Endodermal cell (in vitro differentiated cells): ENCODE results near the gene NETO1. TPM values are rescaled to one million over a fixed set of nuclear protein-coding genes. Genes with fewer than 3 reads are reported as not detected.

Experiments
- DNase-seq: peaks from one replicate; pipeline ENCODE4 v3.0.0-alpha.2; 2017
- H3K27ac ChIP-seq: 2 replicates; pipeline ENCODE4 v1.5.1; 2013; ENCODE audit warnings: mild to moderate bottlenecking, low read depth, low read length, moderate library complexity
- H3K27me3 ChIP-seq: 2 replicates; pipeline ENCODE4 v1.6.1; 2013; ENCODE audit warnings: mild to moderate bottlenecking, low read length, moderate library complexity; ENCODE audit not compliant: insufficient read depth, control insufficient read depth, poor library complexity, severe bottlenecking
- H3K36me3 ChIP-seq: 2 replicates; pipeline ENCODE4 v1.7.0; 2013; ENCODE audit warnings: mild to moderate bottlenecking, low read length, moderate library complexity; ENCODE audit not compliant: control insufficient read depth, insufficient read depth
- H3K4me1 ChIP-seq: one replicate; pipeline ENCODE4 v1.7.0; 2013; ENCODE audit warnings: low read length; ENCODE audit not compliant: control insufficient read depth, insufficient read depth
- H3K4me3 ChIP-seq: 2 replicates; pipeline ENCODE4 v1.5.1; 2013; ENCODE audit warnings: mild to moderate bottlenecking, low read length, moderate library complexity
- H3K9ac ChIP-seq: 2 replicates; pipeline ENCODE4 v1.6.1; 2013; ENCODE audit warnings: mild to moderate bottlenecking, low read length, moderate library complexity; ENCODE audit not compliant: poor library complexity, severe bottlenecking; ENCODE audit errors: extremely low read depth
- H3K9me3 ChIP-seq: 2 replicates; pipeline ENCODE4 v1.6.1; 2013; ENCODE audit warnings: mild to moderate bottlenecking, low read length, moderate library complexity; ENCODE audit not compliant: control insufficient read depth
- H3K27ac Mint-ChIP-seq: 2 replicates; pipeline ENCODE4 v1.8.0; 2020; ENCODE audit warnings: mixed read lengths
- H3K27me3 Mint-ChIP-seq: 2 replicates; pipeline ENCODE4 v1.8.0; 2021; ENCODE audit warnings: mild to moderate bottlenecking, mixed read lengths; ENCODE audit not compliant: insufficient read depth
- H3K36me3 Mint-ChIP-seq: 2 replicates; pipeline ENCODE4 v1.8.0; 2020; ENCODE audit warnings: low read depth, mixed read lengths
- H3K4me1 Mint-ChIP-seq: 2 replicates; pipeline ENCODE4 v1.8.0; 2020; ENCODE audit warnings: mixed read lengths
- H3K4me3 Mint-ChIP-seq: 2 replicates; pipeline ENCODE4 v1.8.0; 2020; ENCODE audit warnings: mild to moderate bottlenecking, moderate library complexity, mixed read lengths
- H3K9me3 Mint-ChIP-seq: 2 replicates; pipeline ENCODE4 v1.8.0; 2020; ENCODE audit warnings: mild to moderate bottlenecking, mixed read lengths
- WGBS, 2 experiments: methylation state at CpG; one replicate each; pipeline versions ENCODE4 v1.1.5 to v1.1.7; 2013; ENCODE audit warnings: missing lambda C conversion rate in 2 of 2, mixed read lengths in 1 of 2; ENCODE audit not compliant: insufficient coverage in 1 of 2, insufficient read length in 1 of 2; 5-methylcytosine and 5-hydroxymethylcytosine counted together
- total RNA-seq, 2 donors: library from RNA; stranded (reverse); fragmentation: NEBNext Ultra II Directional in 1 of 2; extraction: Animal tissue kit (Norgen Biotek cat#: 25700) in 1 of 2; gene quantifications; 2 replicates in 1 of 2; 3 replicates in 1 of 2; pipeline ENCODE4 v1.2.1, GENCODE V29; 2021
- TF ChIP-seq, protein P1 (sequence below): fragments of 200-600 bp; sonication (generic); conservative IDR thresholded peaks from 2 replicates; pipeline ENCODE4 v1.5.0; 2021; ENCODE audit warnings: antibody characterized with exemption, mild to moderate bottlenecking

The NETO1 gene
- total RNA-seq, 2 donors from 2014 or later = 4.2 to 6.5 TPM

DNA sequence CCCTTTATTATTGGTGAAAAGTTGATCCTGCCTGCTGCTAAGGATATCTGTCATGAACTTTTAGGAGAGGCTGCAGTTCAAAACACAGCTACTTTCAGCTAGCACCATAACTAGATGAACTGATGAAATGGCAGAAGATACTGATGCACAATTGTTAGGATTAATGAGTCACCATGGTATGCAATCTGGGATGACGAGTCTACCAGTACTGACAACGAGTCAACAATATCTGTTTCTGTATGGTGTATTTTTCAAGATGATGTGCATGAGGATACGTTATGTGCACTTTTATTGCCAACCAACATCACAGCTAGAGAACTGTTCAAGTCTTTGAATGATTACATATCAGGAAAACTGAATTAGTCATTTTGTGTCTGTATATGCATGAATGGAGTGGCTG is 68.7 kb downstream of the NETO1 start:
- Mint-ChIP-seq H3K36me3 (no peaks in the 10 kb centered on the region), H3K27ac (no peak overlapping the region), H3K4me1 (peaks cover 4% of the 10 kb centered on the region), H3K4me3 (no peak overlapping the region), H3K27me3 (no peaks in the 10 kb centered on the region), H3K9me3 (peaks cover 3% of the 10 kb centered on the region)
- Histone ChIP-seq H3K36me3 (no peaks in the 10 kb centered on the region), H3K27me3 (no peaks in the 10 kb centered on the region), H3K27ac (no peak overlapping the region), H3K4me3 (no peak overlapping the region), H3K9ac (no peak overlapping the region), H3K4me1 (no peaks in the 10 kb centered on the region), H3K9me3 (no peaks in the 10 kb centered on the region)
- DNase-seq = no peak
- WGBS, 2 experiments = 84 to 95% methylated on average over 3 of the region's 3 CpGs
- TF ChIP-seq, protein P1, sequence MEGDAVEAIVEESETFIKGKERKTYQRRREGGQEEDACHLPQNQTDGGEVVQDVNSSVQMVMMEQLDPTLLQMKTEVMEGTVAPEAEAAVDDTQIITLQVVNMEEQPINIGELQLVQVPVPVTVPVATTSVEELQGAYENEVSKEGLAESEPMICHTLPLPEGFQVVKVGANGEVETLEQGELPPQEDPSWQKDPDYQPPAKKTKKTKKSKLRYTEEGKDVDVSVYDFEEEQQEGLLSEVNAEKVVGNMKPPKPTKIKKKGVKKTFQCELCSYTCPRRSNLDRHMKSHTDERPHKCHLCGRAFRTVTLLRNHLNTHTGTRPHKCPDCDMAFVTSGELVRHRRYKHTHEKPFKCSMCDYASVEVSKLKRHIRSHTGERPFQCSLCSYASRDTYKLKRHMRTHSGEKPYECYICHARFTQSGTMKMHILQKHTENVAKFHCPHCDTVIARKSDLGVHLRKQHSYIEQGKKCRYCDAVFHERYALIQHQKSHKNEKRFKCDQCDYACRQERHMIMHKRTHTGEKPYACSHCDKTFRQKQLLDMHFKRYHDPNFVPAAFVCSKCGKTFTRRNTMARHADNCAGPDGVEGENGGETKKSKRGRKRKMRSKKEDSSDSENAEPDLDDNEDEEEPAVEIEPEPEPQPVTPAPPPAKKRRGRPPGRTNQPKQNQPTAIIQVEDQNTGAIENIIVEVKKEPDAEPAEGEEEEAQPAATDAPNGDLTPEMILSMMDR = no peak

- H3K4me1 Mint-ChIP-seq = no peaks in the 10 kb centered on the region
- 90 to 96% methylated on average over 6 to 9 of the region's 9 CpGs for WGBS, 2 experiments
- H3K36me3 Mint-ChIP-seq = no peaks in the 10 kb centered on the region
These were observed 84.3 kb downstream of the NETO1 start for GRCh38 chr18:72783530-72783929.

GRCh38 chr18:72774914-72775313 is 92.9 kb downstream of the NETO1 start:
- H3K27ac ChIP-seq = no peak overlapping the region
- H3K9me3 ChIP-seq = no peaks in the 10 kb centered on the region
- H3K36me3 ChIP-seq = no peaks in the 10 kb centered on the region
- H3K4me1 ChIP-seq = no peaks in the 10 kb centered on the region
- no peak overlapping the region for H3K4me3 ChIP-seq
- WGBS, 2 experiments = 100% methylated on average over 2 of the region's 2 CpGs; no CpG with 5 or more reads in 1 of the 2 experiments
- no peak overlapping the region for H3K4me3 Mint-ChIP-seq
- H3K4me1 Mint-ChIP-seq = no peaks in the 10 kb centered on the region
- no peak overlapping the region for H3K27ac Mint-ChIP-seq
- no peak for DNase-seq
- no peak overlapping the region for H3K9ac ChIP-seq
- no peaks in the 10 kb centered on the region for H3K27me3 ChIP-seq
- H3K36me3 Mint-ChIP-seq = no peaks in the 10 kb centered on the region
- TF ChIP-seq, protein P1 = no peak
- H3K27me3 Mint-ChIP-seq = no peaks in the 10 kb centered on the region
- no peaks in the 10 kb centered on the region for H3K9me3 Mint-ChIP-seq

More at GRCh38 chr18:72783530-72783929, 84.3 kb downstream of the NETO1 start:
- no peak overlapping the region for H3K27ac Mint-ChIP-seq
- Histone ChIP-seq H3K4me3 (no peak overlapping the region), H3K9me3 (no peaks in the 10 kb centered on the region), H3K27ac (no peak overlapping the region), H3K4me1 (no peaks in the 10 kb centered on the region), H3K9ac (no peak overlapping the region), H3K36me3 (no peaks in the 10 kb centered on the region), H3K27me3 (no peaks in the 10 kb centered on the region)
- no peaks in the 10 kb centered on the region for H3K27me3 Mint-ChIP-seq
- H3K9me3 Mint-ChIP-seq = no peaks in the 10 kb centered on the region
- DNase-seq = no peak
- TF ChIP-seq, protein P1 = no peak
- H3K4me3 Mint-ChIP-seq = no peak overlapping the region
